MM.1S (cell line): ENCODE results near the gene POLR2J.
"Not testable (repeated sequence)": the region's sequence is repeated elsewhere in the genome, so short reads cannot be mapped to it uniquely, and the experiment has no call there.

Experiments
- EZH2 ChIP-seq: fragments of 300-600 bp; sonication (generic); optimal IDR thresholded peaks from 2 replicates; pipeline ENCODE3; 2017; ENCODE audit warnings: low read depth, mild to moderate bottlenecking, antibody characterized with exemption, low read length, mixed read lengths
- EZH2phosphoT487 ChIP-seq: fragments of 300-600 bp; sonication (generic); IDR thresholded peaks from 2 replicates; pipeline ENCODE4 v1.6.1; 2018; ENCODE audit warnings: antibody characterized with exemption, low read length
- TF ChIP-seq, protein P1 (sequence below): fragments of 300-600 bp; sonication (generic); IDR thresholded peaks from 2 replicates; pipeline ENCODE4 v1.5.1; 2016; ENCODE audit warnings: antibody characterized with exemption, low read length, mixed read lengths

DNA sequence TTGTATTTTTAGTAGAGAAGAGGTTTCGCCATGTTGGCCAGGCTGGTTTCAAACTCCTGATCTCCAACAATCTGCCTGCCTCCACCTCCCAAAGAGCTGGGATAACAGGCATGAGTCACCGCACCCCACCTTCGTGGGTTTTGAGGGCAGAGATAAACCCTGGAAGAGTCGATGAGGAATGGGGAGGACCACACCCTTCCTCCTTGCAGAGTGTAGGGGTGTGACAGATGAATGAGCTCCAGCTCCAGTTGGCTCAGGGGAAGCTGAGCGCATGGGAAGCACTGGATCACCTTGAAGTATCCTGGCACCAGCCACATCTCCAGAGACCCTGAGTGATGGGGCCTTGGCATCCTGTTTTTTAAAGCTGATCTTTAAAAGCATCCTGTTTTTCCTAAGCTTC lies 5.6 kb upstream of the POLR2J start:
- TF ChIP-seq EZH2phosphoT487, EZH2: not testable (repeated sequence)
- TF ChIP-seq, protein P1, sequence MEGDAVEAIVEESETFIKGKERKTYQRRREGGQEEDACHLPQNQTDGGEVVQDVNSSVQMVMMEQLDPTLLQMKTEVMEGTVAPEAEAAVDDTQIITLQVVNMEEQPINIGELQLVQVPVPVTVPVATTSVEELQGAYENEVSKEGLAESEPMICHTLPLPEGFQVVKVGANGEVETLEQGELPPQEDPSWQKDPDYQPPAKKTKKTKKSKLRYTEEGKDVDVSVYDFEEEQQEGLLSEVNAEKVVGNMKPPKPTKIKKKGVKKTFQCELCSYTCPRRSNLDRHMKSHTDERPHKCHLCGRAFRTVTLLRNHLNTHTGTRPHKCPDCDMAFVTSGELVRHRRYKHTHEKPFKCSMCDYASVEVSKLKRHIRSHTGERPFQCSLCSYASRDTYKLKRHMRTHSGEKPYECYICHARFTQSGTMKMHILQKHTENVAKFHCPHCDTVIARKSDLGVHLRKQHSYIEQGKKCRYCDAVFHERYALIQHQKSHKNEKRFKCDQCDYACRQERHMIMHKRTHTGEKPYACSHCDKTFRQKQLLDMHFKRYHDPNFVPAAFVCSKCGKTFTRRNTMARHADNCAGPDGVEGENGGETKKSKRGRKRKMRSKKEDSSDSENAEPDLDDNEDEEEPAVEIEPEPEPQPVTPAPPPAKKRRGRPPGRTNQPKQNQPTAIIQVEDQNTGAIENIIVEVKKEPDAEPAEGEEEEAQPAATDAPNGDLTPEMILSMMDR, result not testable (repeated sequence)
